T-helper 17 cell (primary cell): Measurements from ENCODE around the gene NT5DC2. TPM values are rescaled to one million over a fixed set of nuclear protein-coding genes. Genes with fewer than 3 reads are reported as not detected.
A peak's percentile ranks its signal among the peaks of the same experiment; 100 is the strongest.

ENCODE experiments used
- ATAC-seq: fragments of 150-1000 bp; cut with Tn5 transposase; 2 replicates; pipeline ENCODE4 v1.10.0; 2021; ENCODE audit warnings: mild to moderate bottlenecking, moderate library complexity
- DNase-seq, 3 donors: peaks; one replicate each; pipeline versions ENCODE4 v3.0.0 to v3.0.0-alpha.2; 2020 to 2021
- H3K9me3 ChIP-seq: one replicate; pipeline ENCODE4 v1.7.0; 2013; ENCODE audit warnings: low read length, mild to moderate bottlenecking; ENCODE audit not compliant: control insufficient read depth, poor library complexity, severe bottlenecking
- H3K27ac Mint-ChIP-seq: one replicate; pipeline ENCODE4 v1.8.0; 2022; ENCODE audit warnings: mild to moderate bottlenecking, moderate library complexity, mixed read lengths
- H3K27me3 Mint-ChIP-seq: one replicate; pipeline ENCODE4 v1.8.0; 2022; ENCODE audit warnings: mixed read lengths
- H3K36me3 Mint-ChIP-seq: one replicate; pipeline ENCODE4 v1.8.0; 2022; ENCODE audit warnings: low read depth, mixed read lengths
- H3K4me1 Mint-ChIP-seq: one replicate; pipeline ENCODE4 v1.8.0; 2022; ENCODE audit warnings: mild to moderate bottlenecking, mixed read lengths
- H3K4me3 Mint-ChIP-seq: one replicate; pipeline ENCODE4 v1.8.0; 2022; ENCODE audit warnings: mild to moderate bottlenecking, moderate library complexity, mixed read lengths
- total RNA-seq, 4 donors: library from RNA in 2 of 4; stranded (reverse) in 2 of 4; gene quantifications; one replicate each; pipeline ENCODE4 v1.2.3 and lab custom pipeline; 2022 to 2026

The NT5DC2 gene
- total RNA-seq, 2 donors from 2014 or later = 2.3 to 2.5 TPM

DNA sequence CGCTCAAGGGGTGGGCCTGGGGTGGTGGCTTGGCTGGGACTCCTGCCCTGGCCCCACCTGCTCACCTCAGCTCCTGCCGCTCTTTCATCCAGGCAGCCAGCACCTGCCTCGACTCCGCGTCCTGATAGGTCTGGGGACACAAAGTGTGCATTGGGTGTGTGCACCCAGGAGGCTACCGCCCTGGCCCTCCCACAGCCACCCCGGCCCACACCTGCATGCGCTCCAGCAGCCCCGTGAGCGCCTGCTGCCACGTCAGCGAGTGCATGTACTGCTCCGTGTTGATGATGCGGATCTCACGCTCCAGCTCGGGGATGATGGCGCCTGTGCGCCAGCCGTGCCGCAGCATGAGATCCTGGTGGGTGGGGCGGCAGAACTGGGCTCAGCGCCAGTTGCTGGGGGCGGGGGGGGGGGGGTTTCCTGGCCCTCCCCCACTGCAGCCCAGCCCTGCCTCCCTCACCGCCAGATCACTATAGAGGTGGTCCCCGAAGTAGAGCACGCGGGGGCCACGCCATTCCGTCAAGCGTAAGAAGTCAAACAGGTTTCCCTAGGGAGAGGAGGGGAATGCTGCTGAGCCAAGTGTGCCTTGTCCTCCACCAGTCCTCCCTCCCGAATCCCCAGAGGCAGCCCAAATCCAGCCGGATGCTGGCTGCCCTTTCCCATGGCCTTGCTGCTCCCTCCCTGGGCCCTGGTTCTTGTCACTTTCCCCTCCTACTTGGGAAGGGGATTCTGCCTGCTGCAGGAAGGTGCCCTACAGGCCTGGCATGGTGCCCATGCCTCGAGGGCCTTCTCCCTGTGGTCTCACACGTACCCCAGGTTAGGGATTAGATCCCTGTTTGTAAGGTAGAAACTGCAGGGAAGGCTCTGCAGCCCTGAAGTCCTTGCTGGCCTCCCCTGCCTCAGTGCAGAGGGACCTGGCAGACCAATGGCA is 8.6 kb downstream of the NT5DC2 start:
- Mint-ChIP-seq H3K4me1 (peaks cover 2% of the 10 kb centered on the region), H3K27me3 (no peaks in the 10 kb centered on the region), H3K36me3 (no peaks in the 10 kb centered on the region), H3K4me3 (no peak overlapping the region), H3K27ac (peak overlapping the region; percentile 43)
- ATAC-seq = no peak
- no peaks in the 10 kb centered on the region for H3K9me3 ChIP-seq
- peak in 1 of 3 donors; percentile 2 for DNase-seq

DNA sequence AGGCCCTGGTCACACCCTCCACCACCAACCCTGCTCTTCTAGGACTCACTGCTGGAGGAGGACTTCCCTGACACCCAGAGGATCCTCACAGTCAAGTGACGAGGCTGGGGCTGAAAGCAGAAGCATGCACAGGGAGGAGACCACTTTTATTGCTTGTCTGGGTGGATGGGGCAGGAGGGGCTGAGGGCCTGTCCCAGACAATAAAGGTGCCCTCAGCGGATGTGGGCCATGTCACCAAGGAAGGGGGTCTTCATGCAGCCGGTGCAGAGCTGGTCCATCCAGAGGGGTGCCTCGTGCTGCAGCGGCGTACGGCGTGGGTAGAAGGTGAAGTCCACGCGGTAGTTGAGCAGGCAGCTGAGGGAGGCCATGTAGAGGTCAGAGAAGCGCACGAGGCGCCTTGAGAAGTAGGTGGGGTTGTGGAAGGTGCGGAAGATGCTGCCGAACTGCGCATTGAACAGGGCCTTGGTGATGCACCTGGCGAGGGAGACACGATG is 9.4 kb downstream of the NT5DC2 start:
- H3K9me3 ChIP-seq = no peaks in the 10 kb centered on the region
- ATAC-seq (no peak), DNase-seq (peak in 1 of 3 donors; percentile 1)
- H3K27me3 Mint-ChIP-seq = no peaks in the 10 kb centered on the region
- H3K4me1 Mint-ChIP-seq = peaks cover 2% of the 10 kb centered on the region
- no peaks in the 10 kb centered on the region for H3K36me3 Mint-ChIP-seq
- no peak overlapping the region for H3K27ac Mint-ChIP-seq
- H3K4me3 Mint-ChIP-seq = no peak overlapping the region

DNA sequence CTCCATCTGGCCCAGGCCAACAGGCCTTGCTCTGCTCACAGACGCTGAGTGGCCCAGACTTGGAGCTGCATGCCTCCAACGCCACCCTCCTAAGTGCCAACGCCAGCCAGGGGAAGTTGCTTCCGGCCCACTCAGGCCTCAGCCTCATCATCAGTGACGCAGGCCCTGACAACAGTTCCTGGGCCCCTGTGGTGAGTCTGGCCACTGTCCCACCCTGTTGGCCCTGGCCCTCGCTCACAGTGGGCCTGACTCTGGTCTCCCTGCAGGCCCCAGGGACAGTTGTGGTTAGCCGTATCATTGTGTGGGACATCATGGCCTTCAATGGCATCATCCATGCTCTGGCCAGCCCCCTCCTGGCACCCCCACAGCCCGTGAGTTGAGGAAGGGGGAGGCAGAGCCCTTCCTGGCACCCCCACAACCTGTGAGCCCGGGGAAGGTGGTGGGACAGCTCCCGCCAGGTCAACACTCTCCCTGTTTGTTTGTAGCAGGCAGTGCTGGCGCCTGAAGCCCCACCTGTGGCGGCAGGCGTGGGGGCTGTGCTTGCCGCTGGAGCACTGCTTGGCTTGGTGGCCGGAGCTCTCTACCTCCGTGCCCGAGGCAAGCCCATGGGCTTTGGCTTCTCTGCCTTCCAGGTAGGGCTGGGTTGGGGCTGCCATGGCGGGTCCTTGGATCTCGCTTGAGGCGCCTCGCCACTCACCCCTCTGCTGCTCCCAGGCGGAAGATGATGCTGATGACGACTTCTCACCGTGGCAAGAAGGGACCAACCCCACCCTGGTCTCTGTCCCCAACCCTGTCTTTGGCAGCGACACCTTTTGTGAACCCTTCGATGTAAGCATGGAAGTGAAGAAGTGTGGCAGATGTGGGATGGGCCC is 10.0 kb downstream of the NT5DC2 start:
- no peaks in the 10 kb centered on the region for H3K9me3 ChIP-seq
- ATAC-seq (no peak), DNase-seq (no peak)
- Mint-ChIP-seq H3K4me1 (peaks cover 2% of the 10 kb centered on the region), H3K27me3 (no peaks in the 10 kb centered on the region), H3K36me3 (no peaks in the 10 kb centered on the region), H3K27ac (no peak overlapping the region), H3K4me3 (no peak overlapping the region)

DNA sequence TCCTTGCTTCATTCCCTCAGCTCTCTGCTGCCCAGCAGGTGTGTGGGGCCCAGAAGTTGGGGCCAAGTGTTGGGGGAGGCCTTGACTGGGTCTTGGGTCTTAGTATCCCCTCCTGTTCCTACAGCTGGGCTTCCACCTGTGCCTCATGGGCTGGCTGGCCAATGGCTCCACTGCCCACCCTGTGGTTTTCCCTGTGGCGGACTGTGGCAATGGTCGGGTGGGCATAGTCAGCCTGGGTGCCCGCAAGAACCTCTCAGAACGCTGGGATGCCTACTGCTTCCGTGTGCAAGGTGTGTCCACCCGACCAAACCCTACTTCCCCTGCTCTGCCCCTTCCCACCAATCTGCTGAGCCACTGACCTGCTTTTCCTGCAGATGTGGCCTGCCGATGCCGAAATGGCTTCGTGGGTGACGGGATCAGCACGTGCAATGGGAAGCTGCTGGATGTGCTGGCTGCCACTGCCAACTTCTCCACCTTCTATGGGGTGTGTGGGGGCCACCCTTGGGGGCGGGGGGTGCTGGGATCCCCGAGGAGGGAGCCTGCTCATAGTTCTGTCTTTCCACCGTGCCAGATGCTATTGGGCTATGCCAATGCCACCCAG is 10.9 kb downstream of the NT5DC2 start:
- Mint-ChIP-seq H3K27me3 (no peaks in the 10 kb centered on the region), H3K4me1 (peaks cover 2% of the 10 kb centered on the region), H3K36me3 (no peaks in the 10 kb centered on the region), H3K27ac (no peak overlapping the region), H3K4me3 (no peak overlapping the region)
- H3K9me3 ChIP-seq = no peaks in the 10 kb centered on the region
- DNase-seq (no peak), ATAC-seq (no peak)

DNA sequence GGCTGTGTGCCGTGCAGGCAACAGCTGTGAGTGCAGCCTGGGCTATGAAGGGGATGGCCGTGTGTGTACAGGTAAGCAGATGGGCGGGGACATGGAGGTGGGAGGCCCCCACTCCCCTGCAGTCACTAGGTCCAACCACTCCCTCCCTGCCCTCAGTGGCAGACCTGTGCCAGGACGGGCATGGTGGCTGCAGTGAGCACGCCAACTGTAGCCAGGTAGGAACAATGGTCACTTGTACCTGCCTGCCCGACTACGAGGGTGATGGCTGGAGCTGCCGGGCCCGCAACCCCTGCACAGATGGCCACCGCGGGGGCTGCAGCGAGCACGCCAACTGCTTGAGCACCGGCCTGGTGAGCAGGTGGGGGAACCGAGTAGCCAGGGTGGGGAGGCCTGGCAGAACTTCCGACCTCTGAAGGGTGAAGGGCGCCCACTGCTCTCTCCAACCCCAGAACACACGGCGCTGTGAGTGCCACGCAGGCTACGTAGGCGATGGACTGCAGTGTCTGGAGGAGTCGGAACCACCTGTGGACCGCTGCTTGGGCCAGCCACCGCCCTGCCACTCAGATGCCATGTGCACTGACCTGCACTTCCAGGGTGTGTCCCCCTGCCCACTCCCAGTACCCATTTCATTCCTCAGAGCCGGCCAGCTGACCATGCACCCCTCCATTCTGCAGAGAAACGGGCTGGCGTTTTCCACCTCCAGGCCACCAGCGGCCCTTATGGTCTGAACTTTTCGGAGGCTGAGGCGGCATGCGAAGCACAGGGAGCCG is 11.6 kb downstream of the NT5DC2 start:
- H3K4me3 Mint-ChIP-seq = no peak overlapping the region
- no peaks in the 10 kb centered on the region for H3K36me3 Mint-ChIP-seq
- ATAC-seq (no peak), DNase-seq (no peak)
- no peaks in the 10 kb centered on the region for H3K27me3 Mint-ChIP-seq
- no peaks in the 10 kb centered on the region for H3K9me3 ChIP-seq
- no peak overlapping the region for H3K27ac Mint-ChIP-seq
- peaks cover 2% of the 10 kb centered on the region for H3K4me1 Mint-ChIP-seq

DNA sequence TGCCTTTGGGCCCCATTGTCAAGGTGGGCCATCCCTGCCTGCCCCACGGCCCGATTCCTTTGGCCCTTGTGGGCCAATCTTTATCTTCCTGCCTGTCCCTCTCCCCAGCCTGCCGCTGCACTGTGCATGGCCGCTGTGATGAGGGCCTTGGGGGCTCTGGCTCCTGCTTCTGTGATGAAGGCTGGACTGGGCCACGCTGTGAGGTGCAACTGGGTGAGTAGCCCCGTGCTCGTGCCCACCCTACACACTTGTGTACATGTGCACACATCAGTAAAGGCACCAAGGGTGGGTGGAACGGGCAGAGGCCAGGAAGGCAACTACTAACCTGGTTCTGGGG is 12.2 kb downstream of the NT5DC2 start:
- H3K9me3 ChIP-seq = no peaks in the 10 kb centered on the region
- Mint-ChIP-seq H3K27me3 (no peaks in the 10 kb centered on the region), H3K4me3 (no peak overlapping the region), H3K4me1 (peaks cover 2% of the 10 kb centered on the region), H3K27ac (no peak overlapping the region), H3K36me3 (no peaks in the 10 kb centered on the region)
- DNase-seq (no peak), ATAC-seq (no peak)

DNA sequence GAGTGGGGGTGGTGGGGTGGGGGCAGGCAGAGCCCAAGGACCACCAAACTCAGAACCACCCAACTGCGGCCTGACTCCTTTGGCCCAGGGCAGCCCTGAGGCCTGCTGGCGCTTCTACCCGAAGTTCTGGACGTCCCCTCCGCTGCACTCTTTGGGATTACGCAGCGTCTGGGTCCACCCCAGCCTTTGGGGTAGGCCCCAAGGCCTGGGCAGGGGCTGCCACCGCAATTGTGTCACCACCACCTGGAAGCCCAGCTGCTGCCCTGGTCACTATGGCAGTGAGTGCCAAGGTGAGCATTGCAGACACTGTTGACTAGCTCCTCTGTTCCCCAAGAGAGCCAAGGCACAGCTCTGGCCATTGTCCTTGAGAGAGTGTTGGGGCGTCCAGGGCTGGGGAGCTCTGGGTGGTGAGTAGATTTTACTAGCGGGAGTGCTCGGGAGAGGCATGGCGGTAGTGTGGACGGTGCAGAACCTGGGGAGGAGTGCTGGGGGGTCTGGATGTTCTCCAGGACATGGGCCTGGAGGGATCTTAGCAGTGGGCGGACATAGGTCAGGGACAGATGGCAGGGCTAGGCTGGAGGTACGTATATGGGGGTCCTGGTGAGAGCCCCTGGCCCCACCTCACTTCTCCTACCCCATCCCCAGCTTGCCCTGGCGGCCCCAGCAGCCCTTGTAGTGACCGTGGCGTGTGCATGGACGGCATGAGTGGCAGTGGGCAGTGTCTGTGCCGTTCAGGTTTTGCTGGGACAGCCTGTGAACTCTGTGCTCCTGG is 12.8 kb downstream of the NT5DC2 start:
- no peak for DNase-seq

DNA sequence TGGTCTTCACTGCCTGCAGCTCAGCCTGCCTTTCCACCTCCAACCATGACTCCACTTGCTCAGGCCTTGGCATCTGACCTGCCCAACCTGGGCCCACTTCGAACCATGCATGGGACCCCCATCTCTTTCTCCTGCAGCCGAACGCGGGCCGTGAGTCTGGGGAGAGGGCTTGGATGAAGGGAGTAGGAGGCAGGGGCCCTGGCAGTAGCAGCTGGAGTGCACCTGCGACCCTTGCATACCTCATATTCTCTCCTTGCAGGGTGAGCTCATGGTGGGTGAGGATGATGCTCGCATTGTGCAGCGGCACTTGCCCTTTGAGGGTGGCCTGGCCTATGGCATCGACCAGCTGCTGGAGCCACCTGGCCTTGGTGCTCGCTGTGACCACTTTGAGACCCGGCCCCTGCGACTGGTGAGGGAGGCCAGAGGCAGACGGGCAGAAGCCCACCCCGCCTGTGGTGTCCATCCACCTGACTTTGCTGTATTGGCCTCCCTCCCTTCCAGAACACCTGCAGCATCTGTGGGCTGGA is 13.5 kb downstream of the NT5DC2 start:
- H3K9me3 ChIP-seq = no peaks in the 10 kb centered on the region
- Mint-ChIP-seq H3K36me3 (no peaks in the 10 kb centered on the region), H3K27me3 (no peaks in the 10 kb centered on the region), H3K4me3 (no peak overlapping the region), H3K27ac (no peak overlapping the region), H3K4me1 (peaks cover 2% of the 10 kb centered on the region)
- ATAC-seq (no peak), DNase-seq (no peak)

More for the DNA sequence above, 12.8 kb downstream of the NT5DC2 start:
- peaks cover 2% of the 10 kb centered on the region for H3K4me1 Mint-ChIP-seq
- H3K9me3 ChIP-seq = no peaks in the 10 kb centered on the region
- H3K27me3 Mint-ChIP-seq = no peaks in the 10 kb centered on the region
- no peak overlapping the region for H3K4me3 Mint-ChIP-seq
- no peak for ATAC-seq
- no peaks in the 10 kb centered on the region for H3K36me3 Mint-ChIP-seq
- no peak overlapping the region for H3K27ac Mint-ChIP-seq

DNA sequence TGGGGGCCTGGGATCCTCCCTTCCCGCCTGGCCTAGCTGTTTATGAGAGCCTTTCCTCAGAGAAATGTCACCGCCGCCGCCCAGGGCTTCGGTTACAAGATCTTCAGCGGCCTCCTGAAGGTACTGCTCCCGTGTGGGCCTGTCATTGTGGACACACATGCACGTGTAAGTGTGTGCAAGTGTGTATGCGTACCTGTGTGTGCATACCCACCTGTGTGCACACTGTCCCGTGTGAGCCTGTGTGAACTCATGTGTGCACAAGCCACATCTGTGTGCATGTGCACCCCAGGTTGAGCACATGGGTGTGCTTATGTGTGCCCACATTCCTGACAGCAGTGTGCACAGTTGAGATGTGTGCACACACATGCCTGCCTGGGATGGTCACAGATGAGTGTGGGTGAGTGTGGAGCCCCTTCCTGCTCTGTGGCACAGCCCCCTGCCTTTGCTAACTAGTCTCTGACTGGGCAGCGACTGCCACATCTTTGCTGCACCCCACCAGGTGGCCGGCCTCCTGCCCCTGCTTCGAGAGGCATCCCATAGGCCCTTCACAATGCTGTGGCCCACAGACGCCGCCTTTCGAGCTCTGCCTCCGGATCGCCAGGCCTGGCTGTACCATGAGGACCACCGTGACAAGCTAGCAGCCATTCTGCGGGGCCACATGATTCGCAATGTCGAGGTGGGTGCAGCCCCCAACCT is 14.1 kb downstream of the NT5DC2 start:
- ATAC-seq (no peak), DNase-seq (no peak)
- peaks cover 2% of the 10 kb centered on the region for H3K4me1 Mint-ChIP-seq
- H3K4me3 Mint-ChIP-seq = no peak overlapping the region
- H3K27me3 Mint-ChIP-seq = no peaks in the 10 kb centered on the region
- no peaks in the 10 kb centered on the region for H3K9me3 ChIP-seq
- no peaks in the 10 kb centered on the region for H3K36me3 Mint-ChIP-seq
- no peak overlapping the region for H3K27ac Mint-ChIP-seq

DNA sequence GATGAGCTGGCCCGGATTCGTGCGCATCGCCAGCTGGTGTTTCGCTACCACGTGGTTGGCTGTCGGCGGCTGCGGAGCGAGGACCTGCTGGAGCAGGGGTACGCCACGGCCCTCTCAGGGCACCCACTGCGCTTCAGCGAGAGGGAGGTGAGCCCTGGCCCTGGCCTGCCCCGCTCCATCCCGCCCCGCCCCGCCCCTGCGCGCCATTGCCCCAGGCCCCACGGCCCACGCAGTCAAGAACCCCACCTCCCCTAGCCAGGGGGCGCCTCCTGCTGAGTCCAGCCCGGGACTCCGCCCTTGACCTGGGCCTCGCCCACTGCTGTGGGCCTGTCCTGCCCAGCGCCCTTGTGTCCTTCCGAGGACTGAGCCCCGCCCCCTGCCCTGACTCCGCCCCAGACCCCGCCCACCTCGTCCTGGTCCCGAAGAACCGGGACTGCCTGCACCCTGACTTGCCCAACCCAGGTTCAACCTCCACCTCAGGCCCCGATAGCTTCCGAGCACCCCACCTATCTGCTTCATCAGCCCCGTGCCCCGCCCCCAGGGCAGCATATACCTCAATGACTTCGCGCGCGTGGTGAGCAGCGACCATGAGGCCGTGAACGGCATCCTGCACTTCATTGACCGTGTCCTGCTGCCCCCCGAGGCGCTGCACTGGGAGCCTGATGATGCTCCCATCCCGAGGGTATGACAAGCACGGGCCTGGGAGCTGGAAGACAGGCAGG is 14.8 kb downstream of the NT5DC2 start:
- no peaks in the 10 kb centered on the region for H3K27me3 Mint-ChIP-seq
- H3K27ac Mint-ChIP-seq = no peak overlapping the region
- H3K4me1 Mint-ChIP-seq = peaks cover 2% of the 10 kb centered on the region
- no peaks in the 10 kb centered on the region for H3K36me3 Mint-ChIP-seq
- ATAC-seq (no peak), DNase-seq (no peak)
- H3K9me3 ChIP-seq = no peaks in the 10 kb centered on the region
- no peak overlapping the region for H3K4me3 Mint-ChIP-seq
